Testis (tissue), 3 donors: ENCODE data around the gene ABCC3. TPM values are rescaled to one million over a fixed set of nuclear protein-coding genes. Genes with fewer than 3 reads are reported as not detected.

Experiments used
- DNase-seq: peaks from one replicate; pipeline ENCODE4 v3.0.0-alpha.2; 2019
- H3K27ac ChIP-seq, 2 donors: fragments of 200-600 bp; sonication (generic); one replicate each; pipeline ENCODE4 v1.5.1; 2019
- H3K27me3 ChIP-seq: fragments of 200-600 bp; sonication (generic); one replicate; pipeline ENCODE4 v1.5.1; 2019
- H3K36me3 ChIP-seq: fragments of 200-600 bp; sonication (generic); one replicate; pipeline ENCODE4 v1.5.1; 2017; ENCODE audit warnings: low read depth; ENCODE audit errors: missing control alignments
- H3K4me1 ChIP-seq: fragments of 200-600 bp; sonication (generic); one replicate; pipeline ENCODE4 v1.5.1; 2019
- H3K4me3 ChIP-seq, 2 donors: fragments of 200-600 bp; sonication (generic); one replicate each; pipeline ENCODE4 v1.5.1; 2017 to 2019
- H3K9me3 ChIP-seq: fragments of 200-600 bp; sonication (generic); one replicate; pipeline ENCODE4 v1.5.1; 2017
- CTCF ChIP-seq, 3 experiments: fragments of 450-650 bp in 2 of 3; fragments of 200-600 bp in 1 of 3; sonication (generic) in 1 of 3; IDR thresholded peaks; one replicate each; pipeline ENCODE4 v1.5.1; 2016 to 2019; ENCODE audit warnings: antibody characterized with exemption in 3 of 3, mild to moderate bottlenecking in 2 of 3, moderate library complexity in 1 of 3
- POLR2A ChIP-seq: fragments of 450-650 bp; IDR thresholded peaks from one replicate; pipeline ENCODE4 v1.6.1; 2017; ENCODE audit warnings: antibody characterized with exemption, mild to moderate bottlenecking, moderate library complexity
- WGBS, 2 donors: methylation state at CpG; one replicate each; pipeline ENCODE4 v1.1.5; 2018; 5-methylcytosine and 5-hydroxymethylcytosine counted together
- intact Hi-C: fragments of 100-400 bp; cut with DNase I; formaldehyde crosslinking; loops from one replicate; pipeline ENCODE4 v1.15.1; 2023; ENCODE audit warnings: low total_unique reads
- polyA plus RNA-seq: library from polyadenylated mRNA; stranded (reverse); fragments of 350-450 nt; fragmentation: Illumina TruSeq; extraction: RNeasy Lipid Tissue Mini Kit (QIAGEN cat#74804); gene quantifications from one replicate; pipeline ENCODE4 v1.2.3, GENCODE V29; 2014; ENCODE audit warnings: low read depth, low replicate concordance; ENCODE audit not compliant: insufficient read depth
- total RNA-seq, 2 donors: library from RNA; depleted of rRNA; stranded (reverse); fragments of >200 nt; gene quantifications; one replicate each; pipeline ENCODE4 v1.2.3, GENCODE V29; 2016

The ABCC3 gene
- total and polyA plus RNA-seq, 3 donors from 2014 or later = 10.0 to 15.4 (median 12.1) TPM

GRCh38 chr17:50609380-50610074 is 25.2 kb upstream of the ABCC3 start:
- H3K36me3 ChIP-seq = no peaks in the 10 kb centered on the region
- no peak for TF ChIP-seq POLR2A
- no peak for TF ChIP-seq CTCF (IDR thresholded peaks at IDR 0.05)
- intact Hi-C loops = no loop called here
- 71 to 80% methylated on average over 7 to 24 of the region's 24 CpGs for WGBS, 2 donors
- no peak overlapping the region for H3K27ac ChIP-seq
- H3K27me3 ChIP-seq = no peaks in the 10 kb centered on the region
- DNase-seq = no peak
- H3K9me3 ChIP-seq = no peaks in the 10 kb centered on the region
- H3K4me1 ChIP-seq = peaks cover 5% of the 10 kb centered on the region
- no peak overlapping the region for H3K4me3 ChIP-seq

GRCh38 chr17:50611634-50612033 is 23.0 kb upstream of the ABCC3 start:
- H3K4me1 ChIP-seq = no peaks in the 10 kb centered on the region
- H3K27me3 ChIP-seq = no peaks in the 10 kb centered on the region
- H3K36me3 ChIP-seq = no peaks in the 10 kb centered on the region
- H3K4me3 ChIP-seq = no peak overlapping the region
- intact Hi-C loops = no loop called here
- H3K27ac ChIP-seq = no peak overlapping the region
- no peak for TF ChIP-seq CTCF (IDR thresholded peaks at IDR 0.05)
- 95% methylated on average over 6 of the region's 6 CpGs for WGBS, 2 donors
- no peak for DNase-seq
- no peaks in the 10 kb centered on the region for H3K9me3 ChIP-seq

DNA sequence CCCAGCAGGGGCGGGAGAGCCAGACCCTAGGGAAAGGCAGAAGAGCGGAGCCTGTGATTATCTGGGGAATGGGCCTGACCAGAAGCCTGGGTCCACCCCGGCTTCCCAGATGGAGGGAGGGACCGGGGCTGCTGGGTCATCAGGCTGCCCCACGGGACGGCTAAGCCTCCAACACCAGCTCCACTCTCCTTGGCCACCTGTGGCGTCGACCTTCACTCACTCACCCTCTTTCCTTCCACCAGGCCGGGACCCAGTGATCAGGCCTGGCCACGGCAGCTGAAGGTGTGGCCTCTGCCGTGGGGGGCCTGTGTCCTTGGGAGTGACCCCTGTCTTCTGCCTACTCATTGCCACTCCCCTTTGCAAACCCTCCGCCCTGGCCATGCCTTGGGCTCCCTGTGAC is 22.4 kb upstream of the ABCC3 start:
- no peaks in the 10 kb centered on the region for H3K36me3 ChIP-seq
- no peak overlapping the region for H3K4me3 ChIP-seq
- no peak for DNase-seq
- 93 to 97% methylated on average over 4 to 12 of the region's 12 CpGs for WGBS, 2 donors
- H3K9me3 ChIP-seq = no peaks in the 10 kb centered on the region
- no peak for TF ChIP-seq CTCF (IDR thresholded peaks at IDR 0.05)
- no peak for TF ChIP-seq POLR2A
- H3K27me3 ChIP-seq = no peaks in the 10 kb centered on the region
- no peaks in the 10 kb centered on the region for H3K4me1 ChIP-seq
- intact Hi-C loops = no loop called here
- H3K27ac ChIP-seq = no peak overlapping the region

DNA sequence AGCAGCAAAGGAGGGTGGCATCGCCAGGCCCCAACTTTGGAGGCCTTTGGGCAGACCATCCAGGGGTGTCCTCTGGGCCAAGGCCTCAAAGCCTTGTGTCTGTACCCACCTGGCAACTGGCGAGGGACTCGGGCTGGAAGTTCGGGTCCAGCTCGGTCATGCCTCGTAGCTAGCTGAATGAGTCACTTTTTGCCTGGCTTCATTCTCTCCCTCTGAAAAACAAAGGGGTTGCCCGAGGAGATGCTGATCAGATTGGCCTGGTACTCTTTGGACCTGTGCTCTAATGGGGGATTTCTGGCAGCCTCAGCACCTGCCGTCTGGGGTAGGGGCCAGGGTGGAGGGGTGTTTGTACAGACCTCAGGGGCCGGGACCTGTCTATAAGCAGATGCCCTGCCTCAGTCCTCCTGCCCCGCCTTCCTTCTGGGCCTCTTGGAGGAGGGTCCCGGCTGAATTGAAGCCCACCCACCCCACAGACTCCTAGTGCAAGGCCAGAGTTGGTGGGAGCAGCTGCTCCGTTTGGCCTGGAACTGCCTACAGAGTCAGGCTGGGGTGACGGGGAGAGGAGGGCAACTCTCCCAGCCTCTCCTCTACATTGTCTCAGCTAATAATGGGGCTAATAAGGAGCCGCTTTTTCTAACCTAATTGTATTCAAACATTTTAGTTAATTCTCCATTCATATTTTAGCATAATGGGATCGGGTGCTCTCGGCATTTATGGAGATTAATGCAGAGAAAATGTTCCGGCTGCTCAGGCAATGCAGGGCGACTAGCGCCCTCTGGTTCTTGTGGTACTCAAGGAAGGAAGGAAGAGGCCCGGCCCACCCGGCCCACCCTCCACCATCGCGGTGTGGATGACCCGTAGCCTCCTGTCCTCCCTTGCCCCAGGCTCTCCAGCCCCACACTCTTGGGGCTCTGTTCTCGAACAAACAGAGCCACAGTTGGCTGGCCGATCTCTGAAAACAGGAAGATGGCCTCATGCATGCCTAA is 21.4 kb upstream of the ABCC3 start:
- DNase-seq = no peak
- Histone ChIP-seq H3K36me3 (no peaks in the 10 kb centered on the region), H3K27ac (no peak overlapping the region), H3K4me1 (no peaks in the 10 kb centered on the region), H3K4me3 (no peak overlapping the region), H3K9me3 (no peaks in the 10 kb centered on the region), H3K27me3 (no peaks in the 10 kb centered on the region)
- 63 to 70% methylated on average over 12 to 26 of the region's 26 CpGs for WGBS, 2 donors
- intact Hi-C loops = no loop called here
- TF ChIP-seq POLR2A (no peak), CTCF (IDR thresholded peaks at IDR 0.05) (no peak)
